Activated T-helper 1 cell treated with Interleukin-2 at 50 U/mL for 16 hours (primary cell): ENCODE results near the gene CIRBP.
A peak's percentile ranks its signal among the peaks of the same experiment; 100 is the strongest.
"Not testable (repeated sequence)": the region's sequence is repeated elsewhere in the genome, so short reads cannot be mapped to it uniquely, and the experiment has no call there.

Experiments
- DNase-seq: peaks from one replicate; pipeline ENCODE4 v3.0.0-alpha.2; 2020; ENCODE audit warnings: low read depth

CIRBP gene

DNA sequence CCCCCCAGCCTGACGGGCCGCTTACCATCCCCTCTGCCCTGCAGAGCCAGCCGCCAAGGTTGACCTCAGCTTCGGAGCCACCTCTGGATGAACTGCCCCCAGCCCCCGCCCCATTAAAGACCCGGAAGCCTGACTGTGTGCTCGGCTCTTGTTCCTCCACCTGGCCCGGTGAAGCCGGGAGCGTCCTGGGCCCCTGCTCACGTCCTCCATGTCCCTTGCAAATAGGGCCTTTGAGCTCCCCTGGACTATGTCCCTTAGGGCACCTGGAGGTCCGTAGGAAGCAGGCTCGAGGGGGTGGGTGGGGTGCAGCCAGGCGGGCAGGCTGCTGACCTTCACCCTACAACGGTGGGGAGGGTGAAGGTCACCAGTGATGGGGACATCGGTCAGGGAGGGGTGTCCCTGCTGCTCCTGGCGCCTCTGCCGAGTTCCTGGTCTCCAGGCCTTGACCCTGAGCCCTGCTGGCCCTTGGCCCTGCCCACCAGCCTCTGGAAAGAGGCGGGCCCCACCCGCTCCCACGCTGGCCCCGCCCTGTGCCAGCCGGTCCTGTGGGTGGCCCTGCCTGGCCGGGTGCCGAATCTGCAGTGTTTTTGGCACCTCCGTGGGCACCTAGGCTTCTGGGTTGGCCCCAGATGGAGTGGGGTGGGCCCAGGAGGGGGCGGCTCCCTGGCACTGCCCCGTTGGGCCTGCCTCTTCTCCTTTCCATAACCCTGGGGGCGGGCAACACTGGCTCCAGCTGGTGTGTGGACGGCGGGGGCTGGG is 24.3 kb upstream of the CIRBP start:
- DNase-seq = no peak

GRCh38 chr19:1245494-1246264 is 23.5 kb upstream of the CIRBP start:
- DNase-seq = no peak

DNA sequence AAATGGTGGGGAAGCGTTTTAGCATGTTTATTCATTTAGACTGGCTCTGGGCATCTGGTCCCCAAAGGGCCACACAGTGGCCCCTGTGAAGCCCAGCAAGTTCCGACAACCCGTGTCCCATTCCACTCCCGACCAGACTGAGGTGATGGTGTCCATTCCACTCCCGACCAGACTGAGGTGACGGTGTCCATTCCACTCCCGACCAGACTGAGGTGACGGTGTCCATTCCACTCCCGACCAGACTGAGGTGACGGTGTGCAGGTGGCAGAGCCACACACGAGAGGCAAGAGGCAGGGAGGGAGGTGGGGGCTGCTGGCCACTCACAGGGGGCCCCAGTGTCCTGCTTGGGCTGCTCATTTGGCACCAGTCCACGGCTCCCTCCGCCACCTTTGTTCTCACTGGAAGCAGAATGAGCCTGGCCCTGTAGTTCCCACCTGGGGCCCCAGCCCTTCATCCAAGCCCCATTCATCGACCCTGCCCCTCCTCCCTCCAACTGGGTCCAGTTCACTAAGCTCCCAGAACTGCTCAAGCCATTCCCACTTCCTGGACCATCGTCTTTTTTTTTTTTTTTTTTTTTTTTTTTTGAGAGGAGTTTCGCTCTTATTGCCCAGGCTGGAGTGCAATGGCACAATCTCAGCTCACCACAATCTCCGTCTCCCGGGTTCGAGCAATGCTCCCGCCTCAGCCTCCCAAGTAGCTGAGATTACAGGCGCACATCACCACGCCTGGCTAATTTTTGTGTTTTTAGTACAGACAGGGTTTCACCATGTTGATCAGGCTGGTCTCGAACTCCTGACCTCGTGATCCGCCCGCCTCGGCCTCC is 22.7 kb upstream of the CIRBP start:
- not testable (repeated sequence) for DNase-seq

DNA sequence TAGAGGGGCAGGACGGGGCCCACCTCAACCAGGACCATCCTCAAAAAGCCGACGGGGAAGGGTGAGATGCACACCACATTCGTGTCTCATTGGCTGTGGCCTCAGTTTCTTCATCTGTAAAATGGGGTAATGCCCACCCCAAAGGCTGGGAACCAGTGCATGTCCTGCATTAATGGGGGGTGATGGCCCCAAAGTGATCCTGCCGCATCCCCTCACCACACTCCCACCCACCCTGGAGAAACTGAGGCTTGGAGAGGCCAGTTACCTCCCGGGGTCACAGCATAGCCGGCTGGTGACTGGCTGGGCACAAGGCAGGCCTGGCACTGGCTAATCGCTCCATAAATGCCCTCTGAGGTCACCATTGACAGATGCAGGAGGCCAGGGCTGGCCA is 21.4 kb upstream of the CIRBP start:
- DNase-seq = no peak

GRCh38 chr19:1248139-1248785 is 20.9 kb upstream of the CIRBP start, which contains the start of gene MIDN:
Gene MIDN, plus strand, starts transcription at chr19:1248583. Its CDS starts 1,714 bp downstream, at chr19:1250297.
- peak; percentile 65 for DNase-seq

GRCh38 chr19:1248786-1249297 is 20.3 kb upstream of the CIRBP start:
- DNase-seq = peak; percentile 79

DNA sequence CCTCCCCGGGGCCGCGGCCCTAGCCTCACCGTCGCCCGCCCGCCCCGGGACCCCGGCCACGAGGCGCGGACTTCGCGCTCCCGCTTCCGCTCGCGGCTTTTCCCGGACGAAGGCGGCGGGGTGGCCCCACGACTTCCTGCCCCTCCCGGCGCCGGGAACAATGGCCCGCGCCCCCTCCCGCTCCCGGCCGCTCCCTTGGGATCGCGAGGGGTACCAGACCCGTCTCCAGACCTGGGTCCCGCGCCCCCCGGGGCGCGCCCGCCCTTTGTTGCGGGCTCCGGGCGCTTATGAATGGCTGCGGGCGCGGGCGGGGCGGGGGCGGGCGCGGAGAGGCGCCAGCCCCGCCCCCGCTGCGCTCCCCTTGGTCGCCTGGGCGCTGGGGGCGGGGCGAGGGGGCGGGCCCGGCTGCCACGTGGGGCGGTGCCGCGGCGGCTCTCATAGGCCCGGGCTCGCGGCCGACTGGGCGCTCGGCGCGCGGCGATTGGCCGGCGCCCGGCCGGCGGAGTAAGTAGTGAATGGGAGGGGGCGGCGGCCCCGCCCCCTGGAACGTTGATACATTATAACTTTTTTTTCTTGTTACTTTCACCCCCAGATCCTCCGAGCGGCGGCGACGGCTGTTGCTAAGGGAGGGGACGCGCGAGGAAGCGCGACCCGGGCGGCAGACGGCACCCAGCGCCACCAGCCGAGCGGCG is 19.7 kb upstream of the CIRBP start:
- DNase-seq = peak; percentile 95

GRCh38 chr19:1249990-1250436 is 19.1 kb upstream of the CIRBP start:
- DNase-seq = no peak

DNA sequence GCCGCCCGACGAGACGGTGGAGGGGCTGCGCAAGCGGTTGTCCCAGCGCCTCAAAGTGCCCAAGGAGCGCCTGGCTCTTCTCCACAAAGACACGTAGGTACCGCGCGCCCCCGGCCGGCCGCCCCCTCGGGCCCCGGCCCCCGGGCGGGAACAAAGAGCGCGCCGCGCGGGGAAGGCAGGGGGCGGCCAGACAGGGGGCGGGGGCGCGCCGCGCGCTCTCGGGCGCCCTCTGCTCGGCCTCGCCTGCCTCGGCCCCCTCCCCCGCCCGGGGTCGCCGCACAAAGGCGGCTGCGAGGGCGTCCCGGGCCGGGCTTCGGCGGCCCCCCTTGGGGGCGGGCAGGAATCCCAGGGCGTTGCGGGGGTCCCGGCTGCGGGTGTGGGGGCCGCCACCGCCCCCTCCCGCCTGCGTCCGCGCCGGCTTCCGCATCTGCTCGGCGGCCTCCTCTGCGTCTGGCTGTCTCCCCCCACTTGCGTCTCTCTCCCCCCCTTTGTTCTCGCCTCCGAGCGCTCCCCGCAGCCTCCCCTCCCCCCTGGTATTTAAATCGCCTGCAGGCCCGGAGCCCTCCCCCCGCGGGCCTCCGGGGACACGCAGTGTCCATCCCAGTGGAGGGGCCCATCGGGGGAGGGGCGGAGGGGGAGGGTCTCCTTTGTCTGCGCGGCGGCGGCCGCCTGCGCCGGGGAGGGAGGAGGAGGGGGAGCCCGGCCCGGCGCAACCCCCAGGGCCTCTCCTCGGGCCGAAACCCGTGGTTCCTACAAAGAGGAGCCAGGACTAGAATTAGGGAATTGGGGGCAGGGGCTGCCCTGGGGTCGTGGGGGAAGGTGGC is 18.5 kb upstream of the CIRBP start:
- no peak for DNase-seq

GRCh38 chr19:1251330-1252220 is 17.6 kb upstream of the CIRBP start:
- peak; percentile 52 for DNase-seq

GRCh38 chr19:1252221-1252820 is 16.8 kb upstream of the CIRBP start:
- DNase-seq = no peak

- DNase-seq = peak; percentile 66
These were observed 16.2 kb upstream of the CIRBP start for GRCh38 chr19:1252821-1253513.

GRCh38 chr19:1253514-1254080 is 15.5 kb upstream of the CIRBP start:
- DNase-seq = no peak

GRCh38 chr19:1254081-1254527 is 15.0 kb upstream of the CIRBP start:
- no peak for DNase-seq

GRCh38 chr19:1254530-1255185 is 14.5 kb upstream of the CIRBP start:
- DNase-seq = no peak

DNA sequence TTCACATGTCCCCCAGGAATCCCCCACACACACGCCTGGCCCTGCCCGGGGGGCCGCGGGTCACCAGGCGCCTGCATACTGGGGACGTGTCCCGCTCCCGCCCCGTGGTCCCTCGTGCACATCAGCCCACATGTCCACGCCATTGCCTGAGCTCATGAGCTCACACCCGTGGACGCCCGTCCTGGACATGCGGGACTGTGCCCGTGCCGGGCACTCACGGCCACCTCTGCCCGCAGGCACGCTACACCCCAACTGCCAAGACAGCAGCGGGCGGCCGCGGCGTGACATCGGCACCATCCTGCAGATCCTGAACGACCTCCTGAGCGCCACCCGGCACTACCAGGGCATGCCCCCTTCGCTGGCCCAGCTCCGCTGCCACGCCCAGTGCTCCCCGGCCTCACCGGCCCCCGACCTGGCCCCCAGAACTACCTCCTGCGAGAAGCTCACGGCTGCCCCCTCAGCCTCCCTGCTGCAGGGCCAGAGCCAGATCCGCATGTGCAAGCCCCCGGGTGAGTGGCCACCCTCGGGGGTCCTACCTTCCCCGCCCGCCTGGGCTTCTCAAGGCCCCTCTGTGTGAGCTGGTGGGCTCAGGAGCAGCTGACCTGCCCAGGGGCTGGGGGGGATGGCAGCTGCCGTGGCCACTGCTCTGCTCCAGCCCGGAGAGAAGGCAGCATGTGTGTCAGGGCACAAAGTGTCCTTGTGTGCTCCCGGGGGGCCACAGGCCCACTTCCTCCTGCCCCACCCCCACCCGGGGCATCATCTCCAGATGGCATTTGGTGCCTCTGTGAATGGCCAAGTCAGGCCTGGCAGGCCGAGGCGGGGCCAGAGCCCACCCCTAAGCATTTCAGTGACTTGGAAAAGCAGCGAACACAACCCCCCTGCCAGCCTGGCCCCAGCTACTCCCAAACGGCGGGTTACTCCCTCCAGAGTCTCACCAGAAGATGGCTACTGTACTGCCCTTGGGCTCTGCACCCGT is 13.7 kb upstream of the CIRBP start:
- DNase-seq = no peak
